Measurements from ENCODE around the gene PSORS1C2.

GRCh38 chr6:31132806-31133205 is 6.1 kb downstream of the PSORS1C2 start:
- TF ChIP-seq, protein P1, sequence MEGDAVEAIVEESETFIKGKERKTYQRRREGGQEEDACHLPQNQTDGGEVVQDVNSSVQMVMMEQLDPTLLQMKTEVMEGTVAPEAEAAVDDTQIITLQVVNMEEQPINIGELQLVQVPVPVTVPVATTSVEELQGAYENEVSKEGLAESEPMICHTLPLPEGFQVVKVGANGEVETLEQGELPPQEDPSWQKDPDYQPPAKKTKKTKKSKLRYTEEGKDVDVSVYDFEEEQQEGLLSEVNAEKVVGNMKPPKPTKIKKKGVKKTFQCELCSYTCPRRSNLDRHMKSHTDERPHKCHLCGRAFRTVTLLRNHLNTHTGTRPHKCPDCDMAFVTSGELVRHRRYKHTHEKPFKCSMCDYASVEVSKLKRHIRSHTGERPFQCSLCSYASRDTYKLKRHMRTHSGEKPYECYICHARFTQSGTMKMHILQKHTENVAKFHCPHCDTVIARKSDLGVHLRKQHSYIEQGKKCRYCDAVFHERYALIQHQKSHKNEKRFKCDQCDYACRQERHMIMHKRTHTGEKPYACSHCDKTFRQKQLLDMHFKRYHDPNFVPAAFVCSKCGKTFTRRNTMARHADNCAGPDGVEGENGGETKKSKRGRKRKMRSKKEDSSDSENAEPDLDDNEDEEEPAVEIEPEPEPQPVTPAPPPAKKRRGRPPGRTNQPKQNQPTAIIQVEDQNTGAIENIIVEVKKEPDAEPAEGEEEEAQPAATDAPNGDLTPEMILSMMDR (IDR thresholded peaks at IDR 0.05; ENCODE audit: borderline replicate concordance, extremely low read depth, low read length, poor library complexity, severe bottlenecking): no peak
- no peak for TF ChIP-seq EZH2 (IDR thresholded peaks at IDR 0.05; ENCODE audit: borderline replicate concordance, low read depth, low read length, severe bottlenecking)
